Keratinocyte (primary cell): ENCODE measurements around the gene SNRPA1.

Experiments used
- CTCF ChIP-seq, 3 experiments: IDR thresholded peaks in 1 of 3; conservative IDR thresholded peaks in 1 of 3; optimal IDR thresholded peaks in 1 of 3; 2 replicates in 2 of 3; 3 replicates in 1 of 3; pipeline versions ENCODE3 to v1.5.1; 2011; ENCODE audit warnings: low read length in 3 of 3, mild to moderate bottlenecking in 3 of 3, moderate library complexity in 2 of 3, control low read depth in 1 of 3, inconsistent platforms in 1 of 3; ENCODE audit not compliant: insufficient read depth in 2 of 3; ENCODE audit errors: extremely low read depth in 1 of 3
- EZH2 ChIP-seq: IDR thresholded peaks from one replicate; pipeline ENCODE4 v1.6.1; 2012; ENCODE audit warnings: inconsistent platforms, mild to moderate bottlenecking, low read length, moderate library complexity

- TF ChIP-seq CTCF (optimal IDR thresholded peaks at IDR 0.05 in 1 of 3, IDR thresholded peaks at IDR 0.05 in 1 of 3, conservative IDR thresholded peaks at IDR 0.05 in 1 of 3; ENCODE audit: extremely low read depth in 1 of 3, insufficient read depth in 2 of 3, low read length in 3 of 3) (no peak), EZH2 (no peak)
These were observed 8.5 kb downstream of the SNRPA1 start for GRCh38 chr15:101286471-101287114.
